Measurements from ENCODE around the gene NUP93. TPM values are rescaled to one million over a fixed set of nuclear protein-coding genes. Genes with fewer than 3 reads are reported as not detected.
A peak's percentile ranks its signal among the peaks of the same experiment; 100 is the strongest.
"Not testable (repeated sequence)": the region's sequence is repeated elsewhere in the genome, so short reads cannot be mapped to it uniquely, and the experiment has no call there.

The NUP93 gene
- total RNA-seq, 1 experiment from 2014 or later, result 102 TPM

- no peaks in the 10 kb centered on the region for H3K9me3 ChIP-seq (replicated peaks)
- DNase-seq (ENCODE audit: low read depth in 1 of 2, low spot score in 2 of 2), result no peak
- H3K4me1 ChIP-seq (replicated peaks), result peaks cover 22% of the 10 kb centered on the region
- no peaks in the 10 kb centered on the region for H3K36me3 ChIP-seq
- H3K4me3 ChIP-seq, result no peak overlapping the region
- H3K27ac ChIP-seq, result no peak overlapping the region
- no peaks in the 10 kb centered on the region for H3K27me3 ChIP-seq (replicated peaks)
Observed at GRCh38 chr16:56781528-56781961, 51.6 kb downstream of the NUP93 start.

GRCh38 chr16:56783344-56783743 lies 53.4 kb downstream of the NUP93 start:
- Histone ChIP-seq H3K4me3 (no peak overlapping the region), H3K9me3 (replicated peaks) (no peaks in the 10 kb centered on the region), H3K36me3 (no peaks in the 10 kb centered on the region), H3K27me3 (replicated peaks) (no peaks in the 10 kb centered on the region), H3K27ac (no peak overlapping the region), H3K4me1 (replicated peaks) (peaks cover 29% of the 10 kb centered on the region)
- DNase-seq (ENCODE audit: low read depth in 1 of 2, low spot score in 2 of 2), result no peak

- no peak for DNase-seq (ENCODE audit: low read depth in 1 of 2, low spot score in 2 of 2)
- Histone ChIP-seq H3K4me3 (no peak overlapping the region), H3K36me3 (no peaks in the 10 kb centered on the region), H3K27ac (no peak overlapping the region), H3K9me3 (replicated peaks) (no peaks in the 10 kb centered on the region), H3K4me1 (replicated peaks) (peaks cover 19% of the 10 kb centered on the region), H3K27me3 (replicated peaks) (no peaks in the 10 kb centered on the region)
Observed at GRCh38 chr16:56785317-56785716, 55.4 kb downstream of the NUP93 start.

- DNase-seq (ENCODE audit: low read depth in 1 of 2, low spot score in 2 of 2), result no peak
- no peaks in the 10 kb centered on the region for H3K27me3 ChIP-seq (replicated peaks)
- no peak overlapping the region for H3K27ac ChIP-seq
- H3K36me3 ChIP-seq, result no peaks in the 10 kb centered on the region
- H3K9me3 ChIP-seq (replicated peaks), result no peaks in the 10 kb centered on the region
- no peak overlapping the region for H3K4me3 ChIP-seq
- peaks cover 13% of the 10 kb centered on the region for H3K4me1 ChIP-seq (replicated peaks)
Observed at GRCh38 chr16:56787167-56787566, 57.2 kb downstream of the NUP93 start.

GRCh38 chr16:56788435-56788834 lies 58.5 kb downstream of the NUP93 start:
- no peak for DNase-seq (ENCODE audit: low read depth in 1 of 2, low spot score in 2 of 2)
- Histone ChIP-seq H3K9me3 (replicated peaks) (no peaks in the 10 kb centered on the region), H3K27ac (no peak overlapping the region), H3K36me3 (no peaks in the 10 kb centered on the region), H3K4me1 (replicated peaks) (peaks cover 13% of the 10 kb centered on the region), H3K27me3 (replicated peaks) (no peaks in the 10 kb centered on the region), H3K4me3 (no peak overlapping the region)

GRCh38 chr16:56789360-56789759 lies 59.4 kb downstream of the NUP93 start:
- Histone ChIP-seq H3K4me1 (replicated peaks) (peaks cover 18% of the 10 kb centered on the region), H3K36me3 (no peaks in the 10 kb centered on the region), H3K27me3 (replicated peaks) (no peaks in the 10 kb centered on the region), H3K4me3 (no peak overlapping the region), H3K27ac (no peak overlapping the region), H3K9me3 (replicated peaks) (no peaks in the 10 kb centered on the region)
- no peak for DNase-seq (ENCODE audit: low read depth in 1 of 2, low spot score in 2 of 2)

- DNase-seq (ENCODE audit: low read depth in 1 of 2, low spot score in 2 of 2), result no peak
- peaks cover 13% of the 10 kb centered on the region for H3K4me1 ChIP-seq (replicated peaks)
- H3K27me3 ChIP-seq (replicated peaks), result no peaks in the 10 kb centered on the region
- H3K36me3 ChIP-seq, result 0 out of 2 replicates have a peak, but pooled peaks cover under 1% of the 10 kb centered on the region
- no peak overlapping the region for H3K4me3 ChIP-seq
- H3K9me3 ChIP-seq (replicated peaks), result no peaks in the 10 kb centered on the region
- no peak overlapping the region for H3K27ac ChIP-seq
Observed at GRCh38 chr16:56792967-56793366, 63.0 kb downstream of the NUP93 start.

GRCh38 chr16:56793492-56793891 lies 63.6 kb downstream of the NUP93 start:
- Histone ChIP-seq H3K27me3 (replicated peaks) (no peaks in the 10 kb centered on the region), H3K27ac (no peak overlapping the region), H3K9me3 (replicated peaks) (no peaks in the 10 kb centered on the region), H3K4me3 (no peak overlapping the region), H3K4me1 (replicated peaks) (peaks cover 13% of the 10 kb centered on the region), H3K36me3 (0 out of 2 replicates have a peak, but pooled peaks cover 4% of the 10 kb centered on the region)
- DNase-seq (ENCODE audit: low read depth in 1 of 2, low spot score in 2 of 2), result peak in 1 of 2 experiments; percentile 36

- DNase-seq (ENCODE audit: low read depth in 1 of 2, low spot score in 2 of 2), result peak; percentile 61 to 64
- no peak overlapping the region for H3K4me3 ChIP-seq
- peaks cover 13% of the 10 kb centered on the region for H3K4me1 ChIP-seq (replicated peaks)
- H3K27me3 ChIP-seq (replicated peaks), result no peaks in the 10 kb centered on the region
- H3K9me3 ChIP-seq (replicated peaks), result no peaks in the 10 kb centered on the region
- 0 out of 2 replicates have a peak, but pooled peaks cover 7% of the 10 kb centered on the region for H3K36me3 ChIP-seq
- no peak overlapping the region for H3K27ac ChIP-seq
Observed at GRCh38 chr16:56795011-56795410, 65.1 kb downstream of the NUP93 start.

- H3K4me1 ChIP-seq (replicated peaks), result peaks cover 24% of the 10 kb centered on the region
- H3K27ac ChIP-seq; H3K27me3 ChIP-seq (replicated peaks); DNase-seq (ENCODE audit: low read depth in 1 of 2, low spot score in 2 of 2); H3K4me3 ChIP-seq; H3K36me3 ChIP-seq; H3K9me3 ChIP-seq (replicated peaks): not testable (repeated sequence)
Observed at GRCh38 chr16:56797038-56797437, 67.1 kb downstream of the NUP93 start.

GRCh38 chr16:56797861-56798260 lies 67.9 kb downstream of the NUP93 start:
- Histone ChIP-seq H3K9me3 (replicated peaks) (no peaks in the 10 kb centered on the region), H3K4me1 (replicated peaks) (peaks cover 24% of the 10 kb centered on the region), H3K36me3 (peaks cover 10% of the 10 kb centered on the region; the same call in 1 of the 2 replicates), H3K27ac (no peak overlapping the region), H3K4me3 (no peak overlapping the region), H3K27me3 (replicated peaks) (no peaks in the 10 kb centered on the region)
- no peak for DNase-seq (ENCODE audit: low read depth in 1 of 2, low spot score in 2 of 2)

- Histone ChIP-seq H3K9me3 (replicated peaks) (no peaks in the 10 kb centered on the region), H3K4me1 (replicated peaks) (peaks cover 24% of the 10 kb centered on the region), H3K27me3 (replicated peaks) (no peaks in the 10 kb centered on the region), H3K4me3 (no peak overlapping the region), H3K27ac (no peak overlapping the region), H3K36me3 (peaks cover 12% of the 10 kb centered on the region)
- DNase-seq (ENCODE audit: low read depth in 1 of 2, low spot score in 2 of 2), result no peak
Observed at GRCh38 chr16:56798955-56799354, 69.0 kb downstream of the NUP93 start.

- Histone ChIP-seq H3K27ac (no peak overlapping the region), H3K4me1 (replicated peaks) (peaks cover 11% of the 10 kb centered on the region), H3K4me3 (no peak overlapping the region), H3K27me3 (replicated peaks) (no peaks in the 10 kb centered on the region), H3K36me3 (peaks cover 20% of the 10 kb centered on the region), H3K9me3 (replicated peaks) (no peaks in the 10 kb centered on the region)
- no peak for DNase-seq (ENCODE audit: low read depth in 1 of 2, low spot score in 2 of 2)
Observed at GRCh38 chr16:56800355-56800754, 70.4 kb downstream of the NUP93 start.

GRCh38 chr16:56801762-56802161 lies 71.8 kb downstream of the NUP93 start:
- Histone ChIP-seq H3K9me3 (replicated peaks) (no peaks in the 10 kb centered on the region), H3K4me3 (no peak overlapping the region), H3K36me3 (peaks cover 33% of the 10 kb centered on the region), H3K27ac (no peak overlapping the region), H3K27me3 (replicated peaks) (no peaks in the 10 kb centered on the region), H3K4me1 (replicated peaks) (peaks cover 18% of the 10 kb centered on the region)
- no peak for DNase-seq (ENCODE audit: low read depth in 1 of 2, low spot score in 2 of 2)

GRCh38 chr16:56807011-56807675 lies 77.2 kb downstream of the NUP93 start:
- H3K9me3 ChIP-seq (replicated peaks), result no peaks in the 10 kb centered on the region
- no peaks in the 10 kb centered on the region for H3K27me3 ChIP-seq (replicated peaks)
- peaks cover 29% of the 10 kb centered on the region for H3K4me1 ChIP-seq (replicated peaks)
- DNase-seq (ENCODE audit: low read depth in 1 of 2, low spot score in 2 of 2), result peak in 1 of 2 experiments; percentile 85
- no peak overlapping the region for H3K4me3 ChIP-seq
- H3K36me3 ChIP-seq, result peaks cover 30% of the 10 kb centered on the region
- peak overlapping the region; percentile 48 for H3K27ac ChIP-seq

Data from SJSA1 (cell line).